Panc1 (cell line): ENCODE measurements around the gene RFXAP. TPM values are rescaled to one million over a fixed set of nuclear protein-coding genes. Genes with fewer than 3 reads are reported as not detected.

Experiments
- ATAC-seq: fragments of 200-7000 bp; cut with Tn5 transposase; 2 replicates; pipeline ENCODE4 v1.9.1; 2020; ENCODE audit warnings: mild to moderate bottlenecking, moderate library complexity
- BruUV-seq: library from RNA; stranded (reverse); fragments of 400-500 nt; replicated peaks from 2 replicates; lab custom pipeline; 2021; lab: Mats Ljungman, UMichigan
- CTCF ChIA-PET: fragments of 300-600 bp; sonication (Branson Sonifier 250); formaldehyde crosslinking; loops from one replicate; lab custom pipeline; 2022; ENCODE audit warnings: antibody characterized with exemption; lab: Charles Lee
- POLR2A ChIA-PET: fragments of 300-600 bp; sonication (Branson Sonifier 250); formaldehyde crosslinking; loops from one replicate; lab custom pipeline; 2022; ENCODE audit warnings: antibody characterized with exemption; lab: Charles Lee
- DNase-seq: peaks from one replicate; pipeline ENCODE4 v3.0.0-alpha.2; 2010; ENCODE audit warnings: low read depth, low spot score
- H3K27ac ChIP-seq: 2 replicates; pipeline ENCODE4 v1.5.1; 2011; ENCODE audit warnings: mild to moderate bottlenecking, low read length, inconsistent platforms
- H3K27me3 ChIP-seq: fragments of 200-500 bp; sonication (Bioruptor generic); 2 replicates; pipeline ENCODE4 v1.6.0; 2014; ENCODE audit warnings: low read length, inconsistent platforms; ENCODE audit not compliant: control insufficient read depth, insufficient read depth
- H3K36me3 ChIP-seq: fragments of 200-500 bp; sonication (Bioruptor generic); 2 replicates; pipeline ENCODE4 v1.5.1; 2014; ENCODE audit warnings: inconsistent platforms, mild to moderate bottlenecking, low read length, moderate library complexity; ENCODE audit not compliant: control insufficient read depth, insufficient read depth
- H3K4me1 ChIP-seq: 2 replicates; pipeline ENCODE4 v1.5.1; 2011; ENCODE audit warnings: inconsistent platforms, mild to moderate bottlenecking, low read length, moderate library complexity; ENCODE audit not compliant: control insufficient read depth, insufficient read depth
- H3K4me3 ChIP-seq, 2 experiments: 2 replicates each; pipeline ENCODE4 v1.5.1; 2011 to 2012; ENCODE audit warnings: low read depth in 2 of 2, low read length in 2 of 2, mild to moderate bottlenecking in 2 of 2, inconsistent platforms in 1 of 2, moderate library complexity in 1 of 2
- H3K9me3 ChIP-seq: fragments of 200-500 bp; sonication (Bioruptor generic); 2 replicates; pipeline ENCODE4 v1.5.1; 2014; ENCODE audit warnings: low read depth, mild to moderate bottlenecking, inconsistent platforms, low read length, moderate library complexity; ENCODE audit not compliant: control insufficient read depth, insufficient read depth
- CTCF ChIP-seq: fragments of 450-650 bp; IDR thresholded peaks from 2 replicates; pipeline ENCODE4 v1.5.1; 2017; ENCODE audit warnings: mild to moderate bottlenecking
- POLR2AphosphoS5 ChIP-seq: IDR thresholded peaks from 2 replicates; pipeline ENCODE4 v1.6.1; 2012; ENCODE audit warnings: mild to moderate bottlenecking, low read depth, low read length, moderate library complexity
- REST ChIP-seq, 2 experiments: IDR thresholded peaks; 2 replicates each; pipeline ENCODE4 v1.6.1; 2011 to 2012; ENCODE audit warnings: low read depth in 2 of 2, control low read depth in 1 of 2, low read length in 1 of 2, mild to moderate bottlenecking in 1 of 2, moderate library complexity in 1 of 2; ENCODE audit not compliant: insufficient read depth in 1 of 2
- SIN3A ChIP-seq: IDR thresholded peaks from 2 replicates; pipeline ENCODE4 v1.6.1; 2012; ENCODE audit warnings: low read depth, mild to moderate bottlenecking, low read length, moderate library complexity, borderline replicate concordance; ENCODE audit not compliant: insufficient read depth
- TCF7L2 ChIP-seq: IDR thresholded peaks from 2 replicates; pipeline ENCODE4 v1.6.1; 2011; ENCODE audit warnings: mild to moderate bottlenecking, low read depth, low read length, inconsistent platforms
- in situ Hi-C: cut with HindIII; loops from 2 replicates; pipeline ENCODE4 v1.10.0; 2016; ENCODE audit warnings: low sequenced_read_pairs, low pct_unique_long_range_greater_than_20kb
- intact Hi-C: fragments of 100-400 bp; cut with micrococcal nuclease; formaldehyde crosslinking; loops from one replicate; pipeline ENCODE4 v1.10.0; 2022; ENCODE audit not compliant: unreplicated experiment
- total RNA-seq: library from RNA; stranded (reverse); gene quantifications from one replicate; pipeline ENCODE4 v1.2.1, GENCODE V29; 2021; ENCODE audit not compliant: unreplicated experiment

Gene RFXAP
- total RNA-seq, 1 experiment from 2014 or later: 2.9 TPM

- Histone ChIP-seq H3K27ac (no peak overlapping the region), H3K4me3 (no peak overlapping the region), H3K36me3 (no peaks in the 10 kb centered on the region), H3K4me1 (no peaks in the 10 kb centered on the region), H3K27me3 (no peaks in the 10 kb centered on the region), H3K9me3 (no peaks in the 10 kb centered on the region)
- in situ Hi-C loops: no loop called here
- no TSS peak for BruUV-seq
- ATAC-seq (no peak), DNase-seq (no peak)
- TF ChIP-seq SIN3A (no peak), TCF7L2 (no peak), CTCF (no peak), POLR2AphosphoS5 (no peak), REST (IDR thresholded peaks at IDR 0.05; ENCODE audit: insufficient read depth in 1 of 2, low read depth in 2 of 2, low read length in 1 of 2) (no peak)
- ChIA-PET POLR2A (no interaction called here), CTCF (no interaction called here)
- intact Hi-C loops: no loop called here
Observed at GRCh38 chr13:36862002-36862685, 43.1 kb downstream of the RFXAP start.

DNA sequence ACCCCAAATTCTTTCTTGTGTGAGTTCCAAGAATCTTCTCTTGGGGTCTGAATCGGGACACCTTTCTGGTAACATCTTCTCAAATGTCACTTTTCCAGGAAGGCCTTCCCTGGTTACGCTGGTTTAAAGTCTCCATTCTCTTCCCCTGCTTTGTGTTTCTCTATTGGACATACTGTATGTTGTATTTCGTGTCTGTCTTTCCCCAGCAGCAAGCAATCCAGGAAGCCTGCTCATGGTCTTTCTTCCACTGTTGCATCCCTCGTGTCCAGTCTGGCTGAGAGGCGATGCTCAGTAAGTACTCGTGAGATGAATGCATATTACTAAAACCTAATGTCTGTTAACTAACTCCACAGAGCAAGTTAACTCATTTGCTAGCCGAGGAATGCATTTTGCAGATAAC, 43.7 kb downstream of the RFXAP start:
- H3K9me3 ChIP-seq: no peaks in the 10 kb centered on the region
- in situ Hi-C loops: no loop called here
- DNase-seq: no peak
- no peaks in the 10 kb centered on the region for H3K36me3 ChIP-seq
- ATAC-seq: no peak
- ChIA-PET POLR2A (no interaction called here), CTCF (no interaction called here)
- TF ChIP-seq CTCF (no peak), REST (IDR thresholded peaks at IDR 0.05; ENCODE audit: insufficient read depth in 1 of 2, low read depth in 2 of 2, low read length in 1 of 2) (no peak), SIN3A (no peak), POLR2AphosphoS5 (no peak), TCF7L2 (no peak)
- no peaks in the 10 kb centered on the region for H3K4me1 ChIP-seq
- H3K4me3 ChIP-seq: no peak overlapping the region
- intact Hi-C loops: no loop called here
- no peaks in the 10 kb centered on the region for H3K27me3 ChIP-seq
- BruUV-seq: no TSS peak
- no peak overlapping the region for H3K27ac ChIP-seq
